CD14-positive monocyte (primary cell): ENCODE results near the gene OSCP1. TPM values are rescaled to one million over a fixed set of nuclear protein-coding genes. Genes with fewer than 3 reads are reported as not detected.

ENCODE experiments used
- DNase-seq, 3 donors: peaks; one replicate each; pipeline ENCODE4 v3.0.0-alpha.2; 2011 to 2022
- H2AFZ ChIP-seq: 2 replicates; pipeline ENCODE4 v1.6.0; 2012; ENCODE audit warnings: mild to moderate bottlenecking, low read depth, low read length, inconsistent platforms; ENCODE audit not compliant: insufficient read depth, poor library complexity, severe bottlenecking
- H3K27ac ChIP-seq, 2 donors: 1 replicate in 1 of 2; 2 replicates in 1 of 2; pipeline ENCODE4 v1.5.1; 2012 to 2013; ENCODE audit warnings: low read length in 2 of 2, control low read depth in 1 of 2, inconsistent platforms in 1 of 2, low read depth in 1 of 2, mild to moderate bottlenecking in 1 of 2
- H3K27me3 ChIP-seq, 2 donors: one replicate each; pipeline versions ENCODE4 v1.6.0 to v1.6.1; 2011 to 2013; ENCODE audit warnings: low read length in 2 of 2; ENCODE audit not compliant: control insufficient read depth in 2 of 2, insufficient read depth in 2 of 2
- H3K36me3 ChIP-seq, 2 donors: replicated peaks in 1 of 2; 1 replicate in 1 of 2; 2 replicates in 1 of 2; pipeline versions ENCODE4 v1.5.1 to v1.6.1; 2012 to 2013; ENCODE audit warnings: low read length in 2 of 2, control low read depth in 1 of 2, inconsistent platforms in 1 of 2, mild to moderate bottlenecking in 1 of 2; ENCODE audit not compliant: insufficient read depth in 2 of 2, control insufficient read depth in 1 of 2
- H3K4me1 ChIP-seq, 2 donors: 1 replicate in 1 of 2; 2 replicates in 1 of 2; pipeline versions ENCODE4 v1.5.1 to v1.6.1; 2012 to 2013; ENCODE audit warnings: low read length in 2 of 2, control low read depth in 1 of 2, inconsistent platforms in 1 of 2, mild to moderate bottlenecking in 1 of 2, moderate library complexity in 1 of 2; ENCODE audit not compliant: insufficient read depth in 2 of 2, control insufficient read depth in 1 of 2
- H3K4me2 ChIP-seq: replicated peaks from 2 replicates; pipeline ENCODE3; 2012; ENCODE audit warnings: low read length, moderate library complexity, mild to moderate bottlenecking; ENCODE audit not compliant: poor library complexity, severe bottlenecking; ENCODE audit errors: extremely low read depth
- H3K4me3 ChIP-seq, 3 experiments: fragments of 200-600 bp in 1 of 3; sonication (generic) in 1 of 3; replicated peaks in 1 of 3; 1 replicate in 2 of 3; 2 replicates in 1 of 3; pipeline ENCODE4 v1.5.1; 2011 to 2013; ENCODE audit warnings: low read length in 3 of 3, mild to moderate bottlenecking in 3 of 3, control low read depth in 2 of 3, low read depth in 2 of 3, inconsistent platforms in 1 of 3, moderate library complexity in 1 of 3
- H3K79me2 ChIP-seq: 2 replicates; pipeline ENCODE4 v1.6.0; 2012; ENCODE audit warnings: mild to moderate bottlenecking, control low read depth, inconsistent platforms, low read length, moderate library complexity; ENCODE audit not compliant: insufficient read depth
- H3K9ac ChIP-seq: 2 replicates; pipeline ENCODE4 v1.6.0; 2017; ENCODE audit warnings: low read length, mild to moderate bottlenecking; ENCODE audit not compliant: insufficient read depth, poor library complexity, severe bottlenecking
- H3K9me3 ChIP-seq, 2 donors: replicated peaks in 1 of 2; 1 replicate in 1 of 2; 2 replicates in 1 of 2; pipeline versions ENCODE4 v1.5.1 to v1.6.1; 2012 to 2013; ENCODE audit warnings: low read length in 2 of 2, control low read depth in 1 of 2; ENCODE audit not compliant: control insufficient read depth in 1 of 2, insufficient read depth in 1 of 2
- H4K20me1 ChIP-seq: 2 replicates; pipeline ENCODE4 v1.6.0; 2012; ENCODE audit warnings: mild to moderate bottlenecking, low read length, control low read depth, moderate library complexity; ENCODE audit not compliant: insufficient read depth
- H3K27ac Mint-ChIP-seq, 7 donors: one replicate each; pipeline ENCODE4 v1.8.0; 2020; ENCODE audit warnings: mild to moderate bottlenecking in 7 of 7, mixed read lengths in 7 of 7, moderate library complexity in 6 of 7, inconsistent platforms in 2 of 7
- H3K27me3 Mint-ChIP-seq, 3 donors: one replicate each; pipeline ENCODE4 v1.8.0; 2021 to 2022; ENCODE audit warnings: low read depth in 3 of 3, mild to moderate bottlenecking in 3 of 3, mixed read lengths in 3 of 3, moderate library complexity in 3 of 3, inconsistent platforms in 1 of 3
- H3K36me3 Mint-ChIP-seq, 2 donors: one replicate each; pipeline ENCODE4 v1.8.0; 2020; ENCODE audit warnings: mixed read lengths in 2 of 2, inconsistent platforms in 1 of 2, mild to moderate bottlenecking in 1 of 2
- H3K4me1 Mint-ChIP-seq: one replicate; pipeline ENCODE4 v1.8.0; 2020; ENCODE audit warnings: mild to moderate bottlenecking, mixed read lengths
- H3K4me3 Mint-ChIP-seq, 2 donors: one replicate each; pipeline ENCODE4 v1.8.0; 2020; ENCODE audit warnings: mild to moderate bottlenecking in 2 of 2, mixed read lengths in 2 of 2, moderate library complexity in 1 of 2
- H3K9me3 Mint-ChIP-seq, 7 donors: one replicate each; pipeline ENCODE4 v1.8.0; 2020 to 2022; ENCODE audit warnings: mixed read lengths in 7 of 7, mild to moderate bottlenecking in 6 of 7, moderate library complexity in 6 of 7, inconsistent platforms in 2 of 7
- CTCF ChIP-seq: fragments of 200-600 bp; IDR thresholded peaks from one replicate; pipeline ENCODE4 v1.8.0; 2022; ENCODE audit warnings: antibody characterized with exemption, mild to moderate bottlenecking
- whole genome bisulfite sequencing: methylation state at CpG from one replicate; pipeline ENCODE4 v1.1.5; 2013; ENCODE audit warnings: missing lambda C conversion rate; ENCODE audit not compliant: insufficient coverage; 5-methylcytosine and 5-hydroxymethylcytosine counted together
- intact Hi-C, 2 donors: fragments of 100-400 bp; cut with micrococcal nuclease; formaldehyde crosslinking; loops; one replicate each; pipeline versions ENCODE4 v1.15.0 to v1.15.1; 2023
- polyA plus RNA-seq, 3 donors: library from polyadenylated mRNA; depleted of rRNA in 1 of 3; unstranded in 2 of 3; stranded (reverse) in 1 of 3; fragments of 300-500 nt in 2 of 3; fragments of >200 nt in 1 of 3; fragmentation: Illumina TruSeq in 2 of 3; gene quantifications; 1 replicate in 2 of 3; 2 replicates in 1 of 3; pipeline ENCODE4 v1.2.3, GENCODE V29; 2012 to 2021

OSCP1 gene
- polyA plus RNA-seq, 3 donors: 0.12 to 0.82 TPM; not detected in 1

- peaks cover 37 to 58% of the 10 kb centered on the region in 2 donors for H3K36me3 ChIP-seq
- H3K4me1 Mint-ChIP-seq: peaks cover 45% of the 10 kb centered on the region
- peaks cover 9% of the 10 kb centered on the region for H3K79me2 ChIP-seq
- peaks cover 0 to 4% (median 3%) of the 10 kb centered on the region in 3 donors for H3K27me3 Mint-ChIP-seq
- peaks cover 4% of the 10 kb centered on the region for H4K20me1 ChIP-seq
- H3K4me2 ChIP-seq: peak overlapping the region; percentile 90
- H3K4me3 ChIP-seq: peak overlapping the region; percentile 71 to 99 (median 88)
- peaks cover 0 to 3% (median 0%) of the 10 kb centered on the region in 7 donors for H3K9me3 Mint-ChIP-seq
- DNase-seq: no peak
- H2AFZ ChIP-seq: peak overlapping the region; percentile 94
- peak overlapping the region; percentile 91 to 99 for H3K27ac ChIP-seq
- H3K27ac Mint-ChIP-seq: peak overlapping the region; percentile 90 to 98 (median 96)
- WGBS: 25% methylated on average over 4 of the region's 6 CpGs
- peaks cover 41 to 46% of the 10 kb centered on the region in 2 donors for H3K4me1 ChIP-seq
- intact Hi-C loops: no loop called here
- peak overlapping the region; percentile 92 to 98 for H3K4me3 Mint-ChIP-seq
- H3K9me3 ChIP-seq: no peaks in the 10 kb centered on the region
- H3K9ac ChIP-seq: peak overlapping the region; percentile 81
- H3K27me3 ChIP-seq: no peaks in the 10 kb centered on the region
- peaks cover 63 to 67% of the 10 kb centered on the region in 2 donors for H3K36me3 Mint-ChIP-seq
- no peak for TF ChIP-seq CTCF
Observed at GRCh38 chr1:36463463-36463802, 13.2 kb upstream of the OSCP1 start.

- peaks cover 4% of the 10 kb centered on the region for H4K20me1 ChIP-seq
- H3K4me3 ChIP-seq: peak overlapping the region in 1 of 3 experiments; percentile 6
- Mint-ChIP-seq H3K4me1 (peaks cover 35% of the 10 kb centered on the region), H3K27ac (peak overlapping the region; percentile 64 to 86 (median 77)), H3K4me3 (peak overlapping the region in 1 of 2 donors; percentile 62), H3K9me3 (peaks cover 0 to 3% (median 0%) of the 10 kb centered on the region in 7 donors), H3K36me3 (peaks cover 63 to 71% of the 10 kb centered on the region in 2 donors), H3K27me3 (peaks cover 2 to 17% (median 3%) of the 10 kb centered on the region in 3 donors)
- peak; percentile 41 to 72 (median 60) for DNase-seq
- no peaks in the 10 kb centered on the region for H3K9me3 ChIP-seq
- no peak for TF ChIP-seq CTCF
- H3K27me3 ChIP-seq: no peaks in the 10 kb centered on the region
- peak overlapping the region; percentile 30 for H3K4me2 ChIP-seq
- H3K79me2 ChIP-seq: peaks cover 7% of the 10 kb centered on the region
- no CpG with 5 or more reads among the region's 3 CpGs for WGBS
- peak overlapping the region in 1 of 2 donors; percentile 63 for H3K27ac ChIP-seq
- peaks cover 35 to 42% of the 10 kb centered on the region in 2 donors for H3K4me1 ChIP-seq
- no peak overlapping the region for H2AFZ ChIP-seq
- H3K36me3 ChIP-seq: peaks cover 36 to 62% of the 10 kb centered on the region in 2 donors
- no peak overlapping the region for H3K9ac ChIP-seq
- intact Hi-C loops: no loop called here
Observed at GRCh38 chr1:36458910-36459309, 8.7 kb upstream of the OSCP1 start.
